Fibroblast of skin of scalp (primary cell): ENCODE results near the gene TMEM47. TPM values are rescaled to one million over a fixed set of nuclear protein-coding genes. Genes with fewer than 3 reads are reported as not detected.

Experiments used
- DNase-seq: peaks from one replicate; pipeline ENCODE4 v3.0.0-alpha.2; 2013
- polyA plus RNA-seq, 2 experiments: library from polyadenylated mRNA; unstranded; fragments of 120-200 nt; gene quantifications; one replicate each; pipeline ENCODE4 v1.2.1, GENCODE V29; 2013; ENCODE audit not compliant: insufficient read length in 2 of 2

Gene TMEM47
- polyA plus RNA-seq (2013, experiment 1 of 2; ENCODE audit: insufficient read length): 57.1 TPM
- polyA plus RNA-seq (2013, experiment 2 of 2; ENCODE audit: insufficient read length): 64.9 TPM

- DNase-seq: peak; percentile 83
Measured at GRCh38 chrX:34656842-34657725, at the start of gene TMEM47. TSS of gene TMEM47 (minus strand) at chrX:34657285. CDS start at chrX:34657029, 256 bp downstream.

- no peak for DNase-seq
Measured at GRCh38 chrX:34687095-34687494, 30.0 kb upstream of the TMEM47 start.

DNA sequence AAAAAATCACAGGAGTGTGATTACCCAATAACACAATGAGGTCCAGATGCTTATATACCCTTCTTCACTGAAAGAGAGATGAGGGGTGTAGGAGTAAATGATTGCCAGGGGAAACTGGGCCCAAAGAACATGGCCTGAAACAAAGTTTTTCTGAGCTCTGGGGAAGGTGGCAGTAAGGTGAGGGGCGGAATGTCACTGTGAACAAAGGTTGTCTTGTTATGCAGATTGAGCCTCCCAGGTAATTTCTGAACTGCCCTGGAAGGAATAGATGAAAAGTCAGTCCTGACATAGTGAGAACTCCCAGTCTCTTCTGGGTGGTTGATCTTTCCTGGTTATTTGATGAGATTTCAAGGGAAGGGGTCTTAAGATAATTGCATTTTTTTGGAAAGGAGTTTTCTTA, 2.5 kb upstream of the TMEM47 start:
- DNase-seq: no peak

DNA sequence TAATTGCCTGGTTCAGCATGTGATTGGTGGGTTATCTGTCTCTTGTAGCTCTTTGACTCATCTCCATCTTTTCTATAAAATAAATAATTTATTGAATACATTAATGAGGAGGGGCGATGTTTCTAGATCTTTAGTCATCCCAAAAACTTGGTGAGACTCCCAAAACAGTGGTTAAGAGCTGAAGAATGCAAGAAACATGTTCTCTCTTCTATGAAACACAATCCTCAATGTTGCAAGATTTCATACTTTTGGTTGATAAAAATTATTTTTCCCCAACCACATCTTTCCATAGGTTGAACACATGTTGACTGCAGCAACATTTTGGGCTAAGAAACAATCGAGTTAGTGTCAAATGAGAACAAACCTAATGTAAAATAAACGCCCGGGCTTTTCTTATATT, 1.2 kb upstream of the TMEM47 start:
- DNase-seq: peak; percentile 87

GRCh38 chrX:34657726-34658070, 613 bp upstream of the TMEM47 start:
- DNase-seq: no peak

DNA sequence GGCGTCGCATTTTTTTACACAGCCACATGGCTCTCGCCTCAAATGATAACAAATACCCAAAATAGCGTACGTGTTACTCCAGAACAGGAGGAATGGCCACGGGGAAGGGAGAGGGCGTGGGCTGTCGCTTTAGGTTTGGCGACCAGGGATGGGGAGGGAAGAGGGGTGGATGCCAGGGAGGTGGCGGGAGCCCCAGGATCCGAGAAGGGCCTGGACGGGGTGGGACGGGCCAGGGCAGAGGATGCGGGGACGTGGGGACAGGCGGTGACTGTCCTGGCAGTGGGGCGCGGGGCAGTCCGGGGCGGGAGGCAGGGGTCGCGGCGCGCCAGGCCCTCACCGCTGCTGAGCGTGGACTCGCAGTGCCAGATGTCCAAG, 631 bp downstream of the TMEM47 start:
- no peak for DNase-seq

DNA sequence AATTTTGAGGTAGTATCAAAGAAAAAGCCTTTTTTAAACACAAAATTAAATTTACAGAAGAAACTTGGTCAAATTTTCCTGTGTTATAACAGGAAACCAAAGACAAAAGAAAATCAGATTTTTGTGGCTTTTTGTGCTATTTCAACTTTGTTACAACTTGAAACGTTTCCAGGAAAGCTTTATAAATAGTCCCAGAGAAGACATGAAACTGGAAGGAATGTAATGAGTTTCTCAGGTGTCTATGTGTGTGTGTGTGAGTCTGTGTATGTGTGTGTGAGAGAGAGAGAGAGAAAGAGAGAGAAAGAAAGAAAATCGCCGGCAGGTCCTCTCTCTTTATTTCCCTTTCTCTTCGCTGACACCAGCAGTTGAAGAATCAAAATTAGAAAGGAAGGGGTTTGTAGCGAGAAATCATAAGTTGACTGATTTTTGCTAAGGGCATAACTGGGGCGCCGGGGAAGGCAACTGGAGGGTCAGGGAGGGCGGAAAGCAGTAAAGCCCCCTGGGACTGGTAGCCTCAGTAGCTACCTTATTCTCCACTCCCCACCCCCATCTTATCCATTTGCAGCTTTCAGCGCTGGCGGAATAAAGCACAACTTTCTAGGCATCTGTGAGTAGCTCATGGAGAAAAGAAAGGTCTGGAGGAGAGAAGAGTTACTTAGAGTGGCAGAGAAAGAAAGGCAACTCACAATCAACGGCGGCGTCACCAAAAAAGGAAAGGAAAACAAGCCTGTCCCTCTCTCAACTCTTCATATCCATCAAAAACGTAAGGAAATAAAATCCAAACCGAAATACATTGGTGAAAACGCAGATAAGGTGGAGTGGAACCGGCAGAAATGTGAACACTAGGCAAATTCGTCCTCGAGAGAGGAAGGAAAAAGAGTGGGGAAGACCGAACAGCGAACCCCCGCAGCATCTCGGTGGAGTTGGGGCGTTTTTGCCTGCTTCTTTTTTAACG, 1.3 kb downstream of the TMEM47 start:
- DNase-seq: no peak

DNA sequence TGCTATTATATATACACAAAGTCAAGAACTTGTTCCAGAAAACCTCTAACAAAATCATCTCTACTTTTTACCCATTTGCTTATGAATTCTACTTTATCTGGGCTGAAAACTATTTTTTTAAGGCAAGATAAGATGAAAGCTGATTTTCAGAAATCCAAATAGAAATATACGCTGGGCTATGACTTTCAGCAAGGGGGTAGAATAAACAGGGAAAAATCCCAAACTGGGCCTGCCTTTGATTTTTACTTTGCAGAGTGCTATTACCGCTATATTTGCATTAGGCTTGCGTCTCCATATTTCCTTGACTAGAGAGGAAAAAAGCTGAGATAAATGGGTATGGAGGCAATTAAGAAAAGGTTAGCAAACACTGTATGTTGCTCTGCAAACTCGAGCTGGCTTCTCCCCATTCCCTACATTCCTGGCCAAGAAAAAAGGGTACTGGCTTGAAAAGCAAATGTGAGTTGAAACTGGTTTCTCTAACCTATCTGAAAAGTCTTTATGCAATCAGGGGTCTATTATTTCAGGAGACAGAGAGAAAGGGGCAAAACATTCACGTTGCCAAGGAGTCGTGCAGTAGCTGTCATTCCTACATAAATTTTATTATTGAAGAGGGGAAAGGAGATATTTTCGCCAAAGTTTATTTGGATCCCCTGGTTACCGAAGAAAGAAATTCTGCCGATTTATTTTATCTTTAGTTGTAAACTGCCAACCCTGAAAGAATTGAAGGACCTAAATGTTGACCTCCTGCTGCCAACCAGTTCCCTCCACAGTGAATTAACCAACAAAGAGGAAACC, 2.2 kb downstream of the TMEM47 start:
- no peak for DNase-seq

- no peak for DNase-seq
Measured at GRCh38 chrX:34653811-34654210, 3.3 kb downstream of the TMEM47 start.

- no peak for DNase-seq
Measured at GRCh38 chrX:34642849-34643248, 14.2 kb downstream of the TMEM47 start.

- peak; percentile 45 for DNase-seq
Measured at GRCh38 chrX:34638116-34638515, 19.0 kb downstream of the TMEM47 start.

DNA sequence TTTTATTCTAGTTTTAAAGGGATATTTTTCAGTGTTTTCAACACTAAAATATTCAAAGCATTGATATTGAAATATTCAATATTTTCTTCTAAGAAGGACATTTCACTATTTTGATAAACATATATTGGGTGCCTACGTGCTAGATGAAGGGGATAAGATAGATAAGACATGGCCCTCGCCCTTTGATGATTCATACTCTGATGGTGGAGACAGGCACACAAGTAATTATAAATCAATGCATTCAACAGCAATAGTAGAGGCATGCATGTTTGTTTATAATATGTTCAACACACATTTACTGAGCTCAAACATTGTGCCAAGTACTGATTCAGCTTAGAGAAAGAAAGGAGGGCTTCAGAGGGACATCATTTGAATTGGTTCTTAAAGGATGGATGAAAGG, 22.7 kb downstream of the TMEM47 start:
- no peak for DNase-seq

DNA sequence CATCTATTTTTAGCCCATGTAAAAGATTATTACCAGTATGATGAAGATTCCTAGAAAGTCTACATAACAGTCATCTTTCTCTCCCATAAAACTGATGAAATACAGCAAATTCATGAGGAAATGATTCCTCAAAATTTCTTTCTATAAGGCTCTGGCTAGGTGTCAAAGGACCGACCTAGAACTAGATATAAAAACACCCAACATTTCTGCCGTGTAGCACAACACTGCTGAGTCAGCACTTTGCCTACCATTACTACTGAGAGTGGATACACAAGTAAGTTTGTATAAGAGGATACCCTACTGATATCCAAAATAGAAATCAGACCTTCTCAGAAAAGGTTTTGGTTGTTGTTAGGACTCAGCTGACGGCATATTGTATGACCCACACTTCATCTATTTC, 24.7 kb downstream of the TMEM47 start:
- peak; percentile 22 for DNase-seq

DNA sequence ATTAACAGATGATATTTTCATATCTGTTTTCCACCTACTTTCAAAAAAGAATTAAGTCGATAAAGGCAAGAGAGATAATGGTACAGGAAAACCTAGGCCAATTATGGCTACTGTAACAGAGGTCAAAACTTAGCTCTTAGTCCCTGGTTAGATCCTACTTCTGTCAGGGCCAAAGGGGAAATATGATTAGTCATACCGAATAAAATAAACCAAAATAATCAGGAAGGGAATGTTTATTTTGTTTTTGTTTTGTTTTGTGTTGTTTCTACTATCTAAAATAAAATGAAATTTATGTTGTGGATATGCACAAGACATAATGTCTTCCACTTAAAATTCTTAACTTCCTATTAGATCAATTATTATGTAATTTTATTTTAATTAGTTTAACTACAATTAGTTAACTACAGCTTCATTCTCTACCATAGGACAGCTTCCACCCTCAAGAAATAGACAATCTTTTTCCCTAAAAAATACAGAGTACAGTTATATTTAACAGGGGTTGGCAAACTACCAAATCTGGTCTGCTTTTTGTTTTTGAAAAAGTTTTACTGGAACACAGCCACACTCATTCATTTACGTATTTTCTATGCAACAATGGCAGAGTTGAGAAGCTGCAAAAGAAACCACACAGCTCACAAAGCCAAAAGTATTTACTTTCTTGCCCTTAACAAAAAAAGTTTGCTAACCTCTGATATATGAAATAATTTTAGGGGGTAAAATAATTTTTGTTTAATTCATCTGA, 25.4 kb downstream of the TMEM47 start:
- peak; percentile 52 for DNase-seq

DNA sequence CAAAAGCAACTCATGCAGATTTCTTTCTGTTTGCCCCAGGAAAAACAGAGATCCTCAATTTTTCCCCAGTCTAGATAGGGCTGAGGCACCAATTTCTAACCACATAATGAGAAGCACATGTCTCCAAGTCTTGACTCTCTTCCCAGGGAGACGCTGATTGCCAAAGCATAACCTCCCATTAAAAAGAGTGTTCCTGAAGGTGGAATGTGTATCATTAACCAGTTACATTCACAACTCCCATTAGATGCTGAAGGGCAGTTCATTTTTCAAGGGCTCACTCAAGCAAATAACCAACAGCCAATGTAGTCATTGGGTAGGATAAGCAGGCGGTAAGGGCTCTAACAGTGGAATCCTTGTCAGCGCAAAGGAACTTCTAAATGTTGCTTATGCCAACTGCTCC, 27.5 kb downstream of the TMEM47 start:
- DNase-seq: peak; percentile 64

DNA sequence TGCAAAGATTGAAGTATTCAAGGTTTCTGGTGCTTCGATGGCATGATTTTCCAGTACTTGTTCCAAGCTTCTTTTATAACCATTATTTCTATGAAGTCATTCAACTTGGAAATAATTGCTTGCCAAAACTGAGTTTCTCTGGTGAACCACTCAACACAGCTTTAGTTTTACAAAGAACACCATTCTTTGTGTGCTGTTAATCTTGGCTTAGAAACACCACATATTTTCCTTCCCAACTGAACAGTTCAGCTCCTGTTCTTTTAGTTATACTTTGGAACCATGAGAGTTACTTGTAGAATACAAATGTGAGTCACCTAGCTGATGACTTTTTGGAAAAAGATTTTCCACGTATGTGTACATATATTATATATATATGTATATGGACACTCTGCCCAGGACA, 32.7 kb downstream of the TMEM47 start:
- no peak for DNase-seq

DNA sequence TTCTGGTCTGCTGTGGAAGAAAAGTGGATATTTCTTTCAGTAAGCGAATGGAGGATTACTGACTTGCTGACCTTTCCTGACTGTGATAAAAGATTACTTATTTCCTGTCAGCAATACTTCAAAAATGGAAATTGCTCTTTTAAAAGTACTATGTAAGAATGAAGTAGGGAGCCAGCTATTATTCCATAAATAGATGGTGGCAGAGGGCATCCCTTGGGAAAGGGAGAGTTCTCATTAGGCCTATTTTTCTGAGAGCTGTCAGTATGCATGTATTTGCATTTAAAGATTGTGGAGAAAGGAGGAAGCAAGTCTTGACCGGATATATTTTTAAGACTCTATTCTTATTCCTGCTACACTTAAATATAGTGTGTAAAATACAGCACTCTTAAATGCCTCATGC, 37.2 kb downstream of the TMEM47 start:
- DNase-seq: no peak

GRCh38 chrX:34612036-34612435, 45.0 kb downstream of the TMEM47 start:
- no peak for DNase-seq

GRCh38 chrX:34598362-34598761, 58.7 kb downstream of the TMEM47 start:
- no peak for DNase-seq

DNA sequence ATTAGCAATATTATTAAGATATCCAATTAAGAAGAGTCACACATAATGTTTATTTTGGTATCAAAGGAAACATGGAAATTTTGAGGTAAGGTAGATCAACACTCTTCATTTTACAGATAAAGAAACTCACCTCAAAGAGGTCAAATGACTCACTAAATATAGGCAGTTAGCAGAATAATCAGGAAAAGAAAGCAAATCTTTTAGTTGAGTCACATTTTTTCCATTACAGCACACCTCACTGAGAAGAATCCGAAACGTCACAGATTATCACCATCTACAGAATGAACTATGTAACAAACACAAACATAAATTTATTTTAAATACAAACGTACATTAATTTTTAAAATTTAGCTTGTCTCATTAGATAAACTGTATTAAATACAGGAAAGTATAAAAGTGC, 70.1 kb downstream of the TMEM47 start:
- DNase-seq: no peak

DNA sequence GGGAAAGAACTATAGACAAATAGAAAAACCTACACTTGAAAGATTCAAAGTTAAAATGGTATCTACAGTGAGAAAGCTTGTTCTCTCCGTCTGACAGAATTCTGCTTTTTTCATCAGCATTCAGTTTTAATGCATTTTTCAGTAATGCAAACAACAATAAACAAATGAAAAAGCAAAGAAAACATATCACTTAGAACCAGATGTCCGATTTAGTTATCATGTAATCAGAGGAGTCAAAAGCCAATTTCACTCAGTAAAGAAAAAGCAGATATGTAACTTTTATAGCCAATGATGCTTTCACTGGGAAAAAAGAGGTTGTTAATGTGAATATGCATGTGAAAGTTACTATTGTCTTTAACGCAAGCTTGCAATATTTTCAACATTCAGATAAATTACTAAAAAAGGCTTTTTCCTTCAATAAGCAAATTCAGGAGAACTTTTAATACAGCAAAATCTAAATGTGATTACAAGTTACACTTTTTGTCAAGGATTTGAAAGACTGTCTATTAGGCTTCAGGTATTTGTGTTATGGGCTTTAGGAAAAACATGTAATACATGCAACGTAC, 70.7 kb downstream of the TMEM47 start:
- no peak for DNase-seq

GRCh38 chrX:34585561-34585960, 71.5 kb downstream of the TMEM47 start:
- DNase-seq: no peak
